KOPT-K1 (cell line): ENCODE measurements around the gene ALG6.

Experiments used
- H3K27ac ChIP-seq: fragments of 200-600 bp; sonication (generic); 2 replicates; pipeline ENCODE4 v1.5.1; 2016; ENCODE audit warnings: antibody characterized with exemption, mild to moderate bottlenecking, low read depth, low read length; ENCODE audit not compliant: poor library complexity, severe bottlenecking
- H3K36me3 ChIP-seq: fragments of 200-600 bp; sonication (generic); 2 replicates; pipeline ENCODE4 v1.5.1; 2017; ENCODE audit warnings: antibody characterized with exemption, mild to moderate bottlenecking, low read length, moderate library complexity; ENCODE audit not compliant: insufficient read depth
- H3K9me3 ChIP-seq: fragments of 200-600 bp; sonication (generic); 2 replicates; pipeline ENCODE4 v1.5.1; 2017; ENCODE audit warnings: antibody characterized with exemption, low read length, mild to moderate bottlenecking; ENCODE audit not compliant: insufficient read depth, poor library complexity, severe bottlenecking

The ALG6 gene

GRCh38 chr1:63367215-63368103, at the start of gene ALG6:
TSS of gene ALG6 (plus strand) at chr1:63367627. CDS start at chr1:63370978, 3,351 bp downstream.
- H3K36me3 ChIP-seq, result peaks cover 21% of the 10 kb centered on the region
- peak within 1 kb of the TSS; percentile 83 for H3K27ac ChIP-seq
- no peaks in the 10 kb centered on the region for H3K9me3 ChIP-seq

- Histone ChIP-seq H3K36me3 (no peaks in the 10 kb centered on the region), H3K9me3 (peaks cover 41% of the 10 kb centered on the region), H3K27ac (no peak overlapping the region)
Measured at GRCh38 chr1:63317817-63318152, 49.6 kb upstream of the ALG6 start.

- Histone ChIP-seq H3K9me3 (peaks cover 47% of the 10 kb centered on the region), H3K36me3 (no peaks in the 10 kb centered on the region), H3K27ac (no peak overlapping the region)
Measured at GRCh38 chr1:63318201-63318979, 49.0 kb upstream of the ALG6 start.

- peaks cover 49% of the 10 kb centered on the region for H3K9me3 ChIP-seq
- H3K27ac ChIP-seq, result no peak overlapping the region
- H3K36me3 ChIP-seq, result no peaks in the 10 kb centered on the region
Measured at GRCh38 chr1:63319046-63320021, 48.1 kb upstream of the ALG6 start.

- Histone ChIP-seq H3K36me3 (no peaks in the 10 kb centered on the region), H3K9me3 (peaks cover 49% of the 10 kb centered on the region), H3K27ac (no peak overlapping the region)
Measured at GRCh38 chr1:63320022-63320721, 47.3 kb upstream of the ALG6 start.

- no peaks in the 10 kb centered on the region for H3K36me3 ChIP-seq
- H3K27ac ChIP-seq, result no peak overlapping the region
- H3K9me3 ChIP-seq, result peaks cover 49% of the 10 kb centered on the region
Measured at GRCh38 chr1:63321066-63321784, 46.2 kb upstream of the ALG6 start.

GRCh38 chr1:63321785-63322113, 45.7 kb upstream of the ALG6 start:
- Histone ChIP-seq H3K9me3 (peaks cover 49% of the 10 kb centered on the region), H3K27ac (no peak overlapping the region), H3K36me3 (no peaks in the 10 kb centered on the region)

GRCh38 chr1:63322114-63322943, 45.1 kb upstream of the ALG6 start, which contains the start of gene FOXD3:
TSS of gene FOXD3 (plus strand) at chr1:63322567. CDS start at chr1:63323059, 492 bp downstream.
- H3K9me3 ChIP-seq, result peaks cover 48% of the 10 kb centered on the region
- no peak within 1 kb of the TSS for H3K27ac ChIP-seq
- H3K36me3 ChIP-seq, result no peaks in the 10 kb centered on the region

- Histone ChIP-seq H3K36me3 (no peaks in the 10 kb centered on the region), H3K27ac (no peak overlapping the region), H3K9me3 (peaks cover 41% of the 10 kb centered on the region)
Measured at GRCh38 chr1:63322944-63323864, 44.2 kb upstream of the ALG6 start.

GRCh38 chr1:63323865-63324778, 43.3 kb upstream of the ALG6 start:
- Histone ChIP-seq H3K27ac (no peak overlapping the region), H3K9me3 (peaks cover 34% of the 10 kb centered on the region), H3K36me3 (no peaks in the 10 kb centered on the region)

GRCh38 chr1:63324779-63325119, 42.7 kb upstream of the ALG6 start:
- H3K9me3 ChIP-seq, result peaks cover 28% of the 10 kb centered on the region
- no peaks in the 10 kb centered on the region for H3K36me3 ChIP-seq
- H3K27ac ChIP-seq, result no peak overlapping the region
